HG03460 (cell line): ENCODE measurements around the gene PARP14.
"Not testable (repeated sequence)": the region's sequence is repeated elsewhere in the genome, so short reads cannot be mapped to it uniquely, and the experiment has no call there.

Experiments
- ATAC-seq: cut with Tn5 transposase; IDR thresholded peaks from one replicate; pipeline ENCODE4 v1.9.1; 2021; ENCODE audit not compliant: unreplicated experiment

The PARP14 gene

DNA sequence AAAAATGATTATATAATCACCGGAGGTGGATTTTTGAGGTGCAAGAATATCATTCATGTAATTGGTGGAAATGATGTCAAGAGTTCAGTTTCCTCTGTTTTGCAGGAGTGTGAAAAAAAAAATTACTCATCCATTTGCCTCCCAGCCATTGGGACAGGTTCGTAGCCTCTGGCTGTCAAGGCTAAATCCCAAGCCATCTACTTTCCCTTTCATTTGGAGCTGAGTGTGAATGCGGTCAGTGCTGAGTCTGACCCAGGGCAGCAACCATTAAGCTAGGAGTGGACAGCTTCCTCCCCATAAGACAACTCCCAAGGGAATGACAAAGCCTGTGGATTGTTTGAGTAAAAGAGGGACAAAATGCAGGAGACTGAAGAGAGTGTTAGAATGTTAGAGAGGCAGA lies 33.6 kb downstream of the PARP14 start:
- no peak for ATAC-seq

DNA sequence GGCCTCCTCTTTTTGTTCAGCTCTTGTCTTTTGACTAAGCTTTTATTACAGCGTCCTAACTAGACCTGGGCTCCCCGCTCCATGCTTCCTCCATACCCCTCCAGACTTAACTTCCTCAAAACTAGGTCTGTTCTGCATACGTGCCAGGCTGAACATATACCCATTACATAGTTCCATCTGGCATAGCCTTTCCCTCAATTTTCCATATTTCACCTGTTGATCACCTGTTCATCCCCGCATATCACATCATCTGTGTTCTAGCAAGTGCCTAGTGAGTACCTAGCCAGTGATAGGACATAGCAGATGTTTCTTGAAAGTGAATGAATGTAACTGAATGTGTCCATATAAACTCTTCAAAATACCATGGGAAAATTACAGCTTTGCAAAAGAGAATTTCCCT lies 36.0 kb downstream of the PARP14 start:
- ATAC-seq: no peak

DNA sequence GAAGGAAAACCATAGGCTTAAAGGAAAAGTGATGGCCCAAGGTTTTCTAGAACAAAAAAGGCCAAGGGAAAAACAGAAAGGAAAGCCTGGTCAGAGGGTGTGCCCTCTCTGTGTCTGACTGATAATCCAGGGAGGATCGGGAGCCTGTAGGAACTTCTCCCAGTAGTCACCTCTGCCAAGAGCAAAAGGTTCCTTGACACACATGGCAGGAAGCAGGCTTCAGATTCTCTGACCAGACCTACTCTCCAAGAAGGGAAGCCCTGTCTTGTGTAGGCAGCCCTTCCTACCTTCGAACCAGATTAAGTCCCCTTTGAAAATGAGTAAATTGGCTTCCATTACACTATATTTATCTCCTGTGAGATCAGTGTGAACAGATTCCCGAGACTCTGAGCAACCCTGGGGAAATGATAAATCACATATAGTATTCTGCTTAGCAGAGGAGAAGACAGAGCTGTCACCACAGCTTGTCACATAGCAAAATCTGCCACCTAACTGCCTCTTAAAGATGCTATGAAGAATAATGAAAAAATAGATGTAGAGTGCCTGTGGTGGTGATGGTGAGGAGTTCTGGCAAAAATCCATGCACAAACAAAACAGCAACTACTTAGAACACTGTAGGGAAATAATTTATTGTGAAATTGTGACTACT lies 38.8 kb downstream of the PARP14 start:
- ATAC-seq: no peak

DNA sequence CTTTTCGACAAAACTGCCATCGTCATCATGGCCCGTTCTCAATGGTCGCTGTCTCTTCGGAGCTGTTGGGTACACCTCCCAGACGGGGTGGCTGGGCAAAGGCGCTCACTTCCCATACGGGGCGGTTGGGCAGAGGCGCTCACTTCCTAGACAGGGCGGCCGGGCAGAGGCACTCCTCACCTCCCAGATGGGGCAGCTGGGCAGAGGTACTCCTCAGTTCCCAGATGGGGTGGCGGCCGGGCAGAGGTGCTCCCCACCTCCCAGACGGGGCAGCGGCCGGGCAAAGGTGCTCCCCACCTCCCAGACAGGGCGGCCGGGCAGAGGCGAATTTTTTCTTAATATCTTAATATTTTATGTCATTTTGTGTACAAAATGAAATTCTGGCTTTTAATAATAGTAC lies 44.5 kb downstream of the PARP14 start:
- ATAC-seq: no peak

DNA sequence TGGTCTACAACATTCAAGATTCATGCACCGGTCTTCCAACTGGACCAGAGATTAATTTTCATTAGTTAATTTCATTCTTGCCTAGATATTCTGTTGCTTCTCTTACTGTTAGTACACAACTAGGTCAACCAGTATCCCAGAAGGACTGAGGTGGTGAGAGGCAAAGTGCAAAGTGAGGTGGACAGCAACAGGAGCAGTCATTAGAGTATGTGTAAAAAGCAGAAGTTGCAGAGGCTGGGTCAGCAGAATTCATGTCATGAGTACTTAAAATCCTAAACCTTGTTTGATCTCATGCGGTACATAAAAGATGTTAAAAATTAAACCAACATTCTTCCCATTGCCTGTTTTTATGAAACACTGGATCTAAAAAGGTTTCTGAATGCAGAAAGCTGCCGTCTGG lies 46.7 kb downstream of the PARP14 start:
- no peak for ATAC-seq

DNA sequence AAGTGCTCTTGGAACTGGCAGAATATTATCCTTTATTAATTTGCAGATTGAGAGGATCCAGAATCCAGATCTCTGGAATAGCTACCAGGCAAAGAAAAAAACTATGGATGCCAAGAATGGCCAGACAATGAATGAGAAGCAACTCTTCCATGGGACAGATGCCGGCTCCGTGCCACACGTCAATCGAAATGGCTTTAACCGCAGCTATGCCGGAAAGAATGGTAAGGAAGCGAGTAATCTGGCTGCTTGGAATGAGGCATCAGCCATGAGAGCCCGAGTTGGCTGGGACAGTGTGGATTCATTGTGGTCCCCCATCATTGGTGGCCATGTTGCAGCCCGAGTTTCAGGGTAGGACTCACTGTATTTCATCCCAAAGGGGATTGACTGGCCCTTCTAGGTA lies 47.1 kb downstream of the PARP14 start:
- ATAC-seq: no peak

DNA sequence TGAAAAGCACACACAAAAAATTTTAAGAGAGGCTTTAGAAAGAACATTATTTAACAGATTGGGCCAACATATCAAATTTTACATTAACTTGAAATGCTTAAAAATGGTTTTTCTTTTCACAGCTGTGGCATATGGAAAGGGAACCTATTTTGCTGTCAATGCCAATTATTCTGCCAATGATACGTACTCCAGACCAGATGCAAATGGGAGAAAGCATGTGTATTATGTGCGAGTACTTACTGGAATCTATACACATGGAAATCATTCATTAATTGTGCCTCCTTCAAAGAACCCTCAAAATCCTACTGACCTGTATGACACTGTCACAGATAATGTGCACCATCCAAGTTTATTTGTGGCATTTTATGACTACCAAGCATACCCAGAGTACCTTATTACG lies 47.5 kb downstream of the PARP14 start:
- ATAC-seq: no peak

DNA sequence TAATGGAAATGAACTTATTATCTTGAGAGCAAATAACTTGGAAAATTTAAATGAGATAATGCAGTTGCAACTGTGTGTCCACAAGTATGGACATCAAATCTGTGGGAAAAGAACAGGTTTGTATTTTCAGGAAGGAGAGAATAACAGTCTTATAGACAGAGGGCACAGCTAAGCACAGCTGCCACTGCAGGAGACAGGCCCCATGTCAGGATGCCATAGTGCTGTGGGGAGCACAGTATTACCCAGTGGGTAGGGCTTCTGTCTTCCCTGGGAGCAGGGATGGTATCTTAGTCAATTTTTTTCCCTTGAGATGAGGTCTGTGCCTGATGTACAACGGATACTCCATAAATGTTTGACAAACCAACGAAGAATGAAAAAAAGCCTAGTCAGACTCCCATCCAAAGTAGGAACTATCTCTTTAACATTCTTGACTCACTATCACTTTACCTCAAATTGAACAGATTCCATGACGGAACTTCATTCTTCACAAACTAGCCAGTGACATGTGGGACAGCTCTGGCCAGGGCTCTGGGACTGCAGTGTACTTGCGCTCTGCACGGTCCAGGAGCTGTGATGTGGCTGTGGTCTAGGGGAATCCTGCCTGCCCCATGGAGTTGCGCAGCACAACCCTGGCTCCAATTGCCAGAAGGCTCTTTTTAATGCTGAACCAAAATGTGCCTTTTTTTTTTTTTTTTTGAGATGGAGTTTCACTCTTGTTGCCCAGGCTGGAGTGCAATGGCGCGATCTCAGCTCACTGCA lies 48.3 kb downstream of the PARP14 start:
- ATAC-seq: no peak

DNA sequence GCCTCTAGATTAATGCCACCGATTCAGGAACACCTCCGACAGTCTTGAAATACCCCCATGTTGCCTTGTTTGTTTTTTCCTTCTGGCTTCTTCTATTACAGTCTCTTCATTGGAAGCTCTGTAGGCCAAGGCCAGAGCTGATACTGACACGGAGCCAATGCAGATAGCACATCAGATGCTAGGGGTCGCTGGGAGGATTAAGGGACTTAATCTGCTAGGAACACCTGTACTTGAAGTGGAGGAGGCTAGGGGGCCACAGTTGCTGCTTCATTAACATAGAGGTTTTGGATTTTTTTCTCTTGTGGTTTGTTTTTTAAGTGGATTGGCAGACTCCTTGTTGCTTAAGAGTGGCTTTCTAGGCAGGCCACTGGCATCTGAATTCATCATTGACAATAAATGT lies 49.6 kb downstream of the PARP14 start:
- ATAC-seq: no peak

DNA sequence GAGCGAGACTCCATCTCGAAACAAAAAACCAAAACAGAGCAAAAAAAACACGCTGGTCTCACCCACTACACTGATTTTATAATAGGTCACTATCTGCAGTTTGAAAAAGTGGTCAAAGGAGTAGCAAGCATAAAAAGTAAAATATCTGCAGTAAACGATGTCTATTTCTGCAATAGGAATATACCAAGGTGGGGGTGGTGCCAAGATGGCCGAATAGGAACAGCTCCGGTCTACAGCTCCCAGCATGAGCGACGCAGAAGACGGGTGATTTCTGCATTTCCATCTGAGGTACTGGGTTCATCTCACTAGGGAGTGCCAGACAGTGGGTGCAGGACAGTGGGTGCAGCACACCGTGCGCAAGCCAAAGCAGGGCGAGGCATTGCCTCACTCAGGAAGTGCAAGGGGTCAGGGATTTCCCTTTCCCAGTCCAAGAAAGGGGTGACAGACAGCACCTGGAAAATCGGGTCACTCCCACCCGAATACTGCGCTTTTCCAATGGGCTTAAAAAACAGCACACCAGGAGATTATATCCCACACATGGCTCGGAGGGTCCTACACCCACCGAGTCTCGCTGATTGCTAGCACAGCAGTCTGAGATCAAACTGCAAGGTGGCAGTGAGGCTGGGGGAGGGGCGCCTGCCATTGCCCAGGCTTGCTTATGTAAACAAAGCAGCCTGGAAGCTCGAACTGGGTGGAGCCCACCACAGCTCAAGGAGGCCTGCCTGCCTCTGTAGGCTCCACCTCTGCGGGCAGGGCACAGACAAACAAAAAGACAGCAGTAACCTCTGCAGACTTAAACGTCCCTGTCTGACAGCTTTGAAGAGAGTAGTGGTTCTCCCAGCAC lies 52.3 kb downstream of the PARP14 start:
- not testable (repeated sequence) for ATAC-seq

DNA sequence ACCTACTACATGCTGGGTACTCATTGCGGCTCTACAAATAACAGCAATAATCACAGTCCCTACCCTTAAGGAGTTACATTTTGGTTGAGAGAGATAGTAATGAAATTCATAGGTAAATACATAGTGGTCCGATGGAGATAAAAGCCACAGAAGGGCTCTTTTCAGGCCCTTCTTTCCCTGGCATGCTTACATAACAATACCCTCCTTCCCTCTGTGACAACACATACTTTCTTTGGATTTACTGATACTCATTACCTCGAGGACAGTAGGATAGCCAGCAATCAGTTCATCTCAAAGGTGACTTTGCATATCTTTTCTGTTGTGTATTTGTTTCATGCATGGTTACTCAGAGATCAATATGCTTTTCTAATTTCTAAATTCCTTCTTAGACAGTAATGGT lies 58.5 kb downstream of the PARP14 start:
- ATAC-seq: no peak

DNA sequence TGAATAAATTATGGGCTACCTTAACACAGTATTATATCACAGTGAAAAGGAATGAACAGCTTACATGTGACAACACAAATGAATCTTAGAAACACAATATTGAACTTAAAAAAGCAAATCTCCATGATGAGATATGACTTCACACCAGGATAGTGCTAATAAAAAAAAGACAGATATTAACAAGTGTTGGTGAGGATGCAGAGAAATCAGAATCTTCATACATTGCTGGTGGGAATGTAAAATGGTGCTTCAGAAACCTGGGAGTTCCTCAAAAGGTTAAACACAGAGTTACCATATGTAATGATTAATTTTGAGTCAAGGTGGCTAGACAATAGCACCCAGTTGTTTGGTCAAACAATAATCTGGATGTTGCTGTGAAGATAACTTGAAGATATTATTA lies 61.6 kb downstream of the PARP14 start:
- no peak for ATAC-seq

DNA sequence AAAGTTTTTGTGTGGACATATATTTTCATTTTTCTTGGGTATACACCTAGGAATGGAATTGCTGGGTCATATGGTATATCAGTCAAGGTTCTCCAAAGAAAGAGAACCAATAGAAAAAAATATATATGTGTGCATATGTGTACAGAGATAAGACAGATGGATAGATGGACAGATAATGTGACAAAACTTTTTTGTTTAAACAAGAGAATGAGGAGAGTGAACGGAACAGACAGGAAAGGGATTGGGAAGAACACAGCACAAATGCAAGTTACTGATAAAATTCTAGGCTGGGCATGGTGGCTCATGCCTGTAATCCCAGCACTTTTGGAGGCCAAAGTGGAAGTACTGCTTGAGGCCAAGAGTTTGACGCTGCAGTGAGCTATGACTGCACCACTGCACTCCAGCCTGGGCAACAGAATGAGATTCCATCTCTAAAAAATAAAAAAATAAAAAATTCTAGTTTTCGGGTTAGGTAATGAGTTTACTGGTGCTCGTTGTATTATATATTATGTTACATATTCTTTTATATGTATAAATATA lies 63.0 kb downstream of the PARP14 start:
- no peak for ATAC-seq

DNA sequence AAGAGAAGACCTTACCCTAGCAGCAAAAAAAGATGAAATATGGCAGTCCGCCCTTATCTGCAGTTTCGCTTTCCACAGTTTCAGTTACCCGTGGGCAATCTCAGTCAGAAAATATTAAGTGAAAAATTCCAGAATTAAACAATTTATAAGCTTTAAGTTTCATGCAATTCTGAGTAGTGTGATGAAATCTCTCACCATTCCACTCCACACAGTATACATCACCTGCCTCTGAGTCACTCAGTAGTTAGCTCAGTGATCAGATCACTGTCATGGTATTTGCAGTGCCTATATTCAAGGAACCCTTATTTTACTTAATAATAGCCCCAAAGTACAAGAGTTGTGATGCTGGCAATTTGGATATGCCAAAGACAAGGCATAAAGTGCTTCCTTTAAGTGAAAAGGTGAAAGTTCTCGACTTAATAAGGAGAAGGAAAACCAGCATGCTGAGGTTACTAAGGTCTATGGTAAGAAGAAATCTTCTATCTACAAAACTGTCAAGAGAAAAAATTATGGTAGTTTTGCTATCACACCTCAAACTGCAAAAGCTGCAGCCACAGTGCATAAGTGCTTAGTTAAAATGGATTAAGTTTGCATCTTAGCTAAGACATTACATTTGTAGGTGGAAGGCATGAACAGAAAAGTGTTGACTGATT lies 64.9 kb downstream of the PARP14 start:
- ATAC-seq: no peak

DNA sequence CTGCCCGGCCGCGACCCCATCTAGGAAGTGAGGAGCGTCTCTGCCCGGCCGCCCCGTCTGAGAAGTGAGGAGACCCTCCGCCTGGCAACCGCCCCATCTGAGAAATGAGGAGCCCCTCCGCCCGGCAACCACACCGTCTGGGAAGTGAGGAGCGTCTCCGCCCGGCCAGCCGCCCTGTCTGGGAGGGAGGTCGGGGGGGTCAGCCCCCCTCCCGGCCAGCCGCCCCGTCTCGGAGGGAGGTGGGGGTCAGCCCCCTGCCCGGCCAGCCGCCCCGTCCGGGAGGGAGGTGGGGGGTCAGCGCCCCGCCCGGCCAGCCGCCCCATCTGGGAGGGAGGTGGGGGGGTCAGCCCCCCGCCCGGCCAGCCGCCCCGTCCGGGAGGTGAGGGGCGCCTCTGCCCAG lies 66.7 kb downstream of the PARP14 start:
- not testable (repeated sequence) for ATAC-seq

DNA sequence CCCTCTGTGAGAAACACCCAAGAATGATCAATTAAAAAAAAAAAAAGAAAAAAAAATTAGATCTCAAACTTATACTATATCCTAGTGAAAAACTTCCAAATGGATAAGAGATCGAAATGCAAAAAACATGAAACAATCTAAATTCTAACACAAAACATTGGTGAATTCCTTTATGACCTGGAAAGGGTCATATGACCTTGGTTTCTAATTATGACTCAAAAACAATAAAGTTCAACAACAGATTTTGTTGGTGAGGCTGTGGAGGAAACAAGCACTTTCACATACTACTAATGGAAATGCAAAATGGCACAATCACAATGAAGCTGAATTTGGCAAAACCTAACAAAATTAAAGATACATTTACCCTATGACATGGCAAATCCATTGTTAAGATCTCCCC lies 67.7 kb downstream of the PARP14 start:
- no peak for ATAC-seq

DNA sequence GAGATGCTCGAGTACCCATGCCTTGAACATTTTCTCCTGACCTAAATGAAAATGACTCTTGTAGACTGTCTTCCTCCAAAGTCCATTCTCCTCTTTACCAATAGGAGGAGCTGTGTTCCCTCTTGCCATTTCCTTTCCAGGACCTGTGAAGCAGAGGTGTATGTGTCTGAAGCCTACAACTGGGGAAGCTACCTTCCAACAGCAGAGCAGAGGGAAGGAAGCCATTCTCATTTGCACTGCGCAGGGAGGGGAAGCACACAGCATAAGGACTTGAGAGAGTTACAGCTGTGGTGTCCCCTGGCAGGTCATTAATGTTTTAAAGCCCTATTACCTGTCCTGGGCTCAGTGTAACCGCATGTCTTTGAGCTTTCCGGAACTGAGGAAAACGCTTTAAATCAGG lies 74.3 kb downstream of the PARP14 start:
- ATAC-seq: peak; percentile 74

DNA sequence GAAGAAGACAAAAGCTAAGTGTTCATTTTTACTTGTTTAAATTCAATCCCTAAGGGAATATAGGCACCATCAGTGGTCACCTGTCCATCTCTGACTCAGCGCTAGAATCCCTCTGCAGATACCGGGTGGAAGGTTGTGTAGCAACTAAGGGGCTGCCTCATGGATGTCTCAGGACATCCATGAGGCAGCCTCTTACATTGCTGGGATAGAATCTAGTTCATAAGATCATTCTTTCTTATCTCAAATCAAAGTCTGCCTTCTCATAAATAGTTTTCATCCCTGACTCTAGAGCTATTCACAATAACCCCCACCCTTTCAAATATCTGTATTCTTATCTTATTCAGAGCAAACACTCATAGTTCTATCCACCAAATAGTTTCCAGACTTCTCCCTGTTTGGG lies 74.9 kb downstream of the PARP14 start:
- no peak for ATAC-seq

DNA sequence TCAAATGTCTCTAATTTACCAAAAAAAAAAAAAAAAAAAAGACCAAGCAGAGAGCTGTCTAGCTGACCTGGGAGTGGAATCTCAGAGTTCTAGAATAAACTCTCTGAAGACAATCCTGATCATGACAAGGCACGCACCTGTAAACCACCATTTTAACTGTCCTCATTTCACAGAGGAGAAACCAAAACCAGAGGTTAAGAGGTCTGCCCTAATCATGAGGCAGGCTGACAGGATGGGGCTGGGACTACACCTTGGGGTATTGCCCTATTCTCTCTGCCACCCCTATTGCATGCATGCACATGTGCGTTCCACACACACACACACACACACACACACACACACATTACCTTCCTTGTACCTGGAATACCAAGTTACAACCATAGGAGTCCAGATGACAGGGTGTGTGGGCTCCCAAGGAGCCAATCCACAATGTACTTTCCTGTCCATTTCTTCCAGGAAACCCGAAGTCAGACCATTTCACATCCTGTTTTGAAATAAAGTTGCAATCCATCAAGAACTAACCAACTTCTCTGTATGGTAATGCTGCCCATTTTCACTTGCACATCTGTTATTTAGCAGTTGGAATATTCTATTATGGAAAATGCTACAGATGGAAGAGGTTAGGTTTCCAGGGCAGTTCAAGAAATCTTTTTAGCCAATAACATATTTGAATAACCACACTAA lies 78.4 kb downstream of the PARP14 start:
- ATAC-seq: no peak

DNA sequence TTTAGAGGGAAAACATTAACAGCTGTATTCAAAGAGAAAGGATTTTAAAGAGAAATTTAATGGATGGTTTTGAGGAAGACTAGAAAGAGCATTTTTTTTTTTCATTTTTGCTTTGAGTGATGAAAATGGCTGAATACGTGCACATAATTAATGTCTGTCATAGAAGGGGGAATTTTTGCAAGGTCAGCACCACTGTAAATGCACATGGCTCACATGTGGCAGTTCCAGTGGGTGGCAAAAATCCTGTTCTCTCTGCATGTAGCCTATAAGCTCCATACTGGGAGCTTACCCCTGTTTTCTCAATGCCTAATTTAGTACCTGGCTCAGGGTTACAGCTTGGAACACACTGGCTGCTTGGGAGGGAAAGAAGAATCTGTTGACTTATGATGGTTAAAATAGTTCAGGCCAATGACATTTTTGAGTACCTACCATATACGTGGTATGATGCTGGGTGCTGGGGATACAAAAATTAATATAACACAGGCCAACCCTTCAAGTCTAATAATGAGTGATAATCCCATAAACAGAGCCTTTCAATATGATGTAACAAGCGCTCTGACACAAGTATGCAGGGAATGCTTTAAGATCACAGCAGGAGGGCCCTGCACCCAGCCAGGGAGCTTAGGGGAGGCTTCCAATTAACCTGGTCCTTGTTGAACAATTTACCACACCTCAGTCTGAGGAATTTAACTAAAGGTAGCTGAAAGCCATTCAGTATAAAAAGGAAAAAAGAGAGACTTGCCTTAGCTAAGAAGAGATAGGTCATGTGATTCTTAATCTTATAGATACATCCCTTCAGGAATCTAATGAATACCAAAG lies 80.0 kb downstream of the PARP14 start:
- ATAC-seq: no peak
